ENCODE results near the gene GARIN3. TPM values are rescaled to one million over a fixed set of nuclear protein-coding genes. Genes with fewer than 3 reads are reported as not detected.
"Not testable (repeated sequence)": the region's sequence is repeated elsewhere in the genome, so short reads cannot be mapped to it uniquely, and the experiment has no call there.

Gene GARIN3
- polyA plus RNA-seq: not detected

- Mint-ChIP-seq H3K27me3 (peaks cover 1% of the 10 kb centered on the region), H3K36me3 (peaks cover 1% of the 10 kb centered on the region), H3K4me3 (peak within 1 kb of the TSS in 1 of 4 donors; percentile 12), H3K27ac (peak within 1 kb of the TSS in 1 of 3 donors; percentile 21), H3K4me1 (peaks cover 4 to 7% (median 6%) of the 10 kb centered on the region in 3 donors), H3K9me3 (no peaks in the 10 kb centered on the region)
Measured at GRCh38 chr5:157166214-157167213, at the start of gene GARIN3. TSS of gene GARIN3 (minus strand) at chr5:157166264. CDS start at chr5:157166168, 96 bp downstream.

- H3K27me3 Mint-ChIP-seq: peaks cover 18% of the 10 kb centered on the region
- H3K4me1 Mint-ChIP-seq: peaks cover 28 to 40% (median 34%) of the 10 kb centered on the region in 3 donors
- H3K4me3 Mint-ChIP-seq: peak overlapping the region in 3 of 4 donors; percentile 78 to 90 (median 87)
- H3K36me3 Mint-ChIP-seq: peaks cover 1% of the 10 kb centered on the region
- peak overlapping the region in 2 of 3 donors; percentile 1 to 73 for H3K27ac Mint-ChIP-seq
- no peaks in the 10 kb centered on the region for H3K9me3 Mint-ChIP-seq
Measured at GRCh38 chr5:157215514-157216167, 49.6 kb upstream of the GARIN3 start.

- Mint-ChIP-seq H3K36me3 (peaks cover 1% of the 10 kb centered on the region), H3K27ac (peak overlapping the region; percentile 1 to 85 (median 73)), H3K27me3 (peaks cover 18% of the 10 kb centered on the region), H3K9me3 (no peaks in the 10 kb centered on the region), H3K4me1 (peaks cover 28 to 39% (median 34%) of the 10 kb centered on the region in 3 donors), H3K4me3 (peak overlapping the region; percentile 42 to 90 (median 82))
Measured at GRCh38 chr5:157214861-157215513, 48.9 kb upstream of the GARIN3 start.

GRCh38 chr5:157214415-157214814 lies 48.4 kb upstream of the GARIN3 start:
- H3K9me3 Mint-ChIP-seq: no peaks in the 10 kb centered on the region
- no peak overlapping the region for H3K27ac Mint-ChIP-seq
- peaks cover 15% of the 10 kb centered on the region for H3K27me3 Mint-ChIP-seq
- peak overlapping the region in 2 of 4 donors; percentile 78 to 90 for H3K4me3 Mint-ChIP-seq
- peaks cover 1% of the 10 kb centered on the region for H3K36me3 Mint-ChIP-seq
- H3K4me1 Mint-ChIP-seq: peaks cover 28 to 36% (median 32%) of the 10 kb centered on the region in 3 donors

- no peak overlapping the region for H3K4me3 Mint-ChIP-seq
- H3K36me3 Mint-ChIP-seq: peaks cover 1% of the 10 kb centered on the region
- no peak overlapping the region for H3K27ac Mint-ChIP-seq
- peaks cover 15% of the 10 kb centered on the region for H3K27me3 Mint-ChIP-seq
- no peaks in the 10 kb centered on the region for H3K9me3 Mint-ChIP-seq
- peaks cover 28 to 36% (median 32%) of the 10 kb centered on the region in 3 donors for H3K4me1 Mint-ChIP-seq
Measured at GRCh38 chr5:157213527-157214243, 47.6 kb upstream of the GARIN3 start.

GRCh38 chr5:157212307-157212706 lies 46.2 kb upstream of the GARIN3 start:
- peaks cover 17% of the 10 kb centered on the region for H3K27me3 Mint-ChIP-seq
- peaks cover 27 to 33% (median 28%) of the 10 kb centered on the region in 3 donors for H3K4me1 Mint-ChIP-seq
- H3K4me3 Mint-ChIP-seq: no peak overlapping the region
- H3K9me3 Mint-ChIP-seq: no peaks in the 10 kb centered on the region
- peaks cover 1% of the 10 kb centered on the region for H3K36me3 Mint-ChIP-seq
- H3K27ac Mint-ChIP-seq: no peak overlapping the region

GRCh38 chr5:157210652-157211051 lies 44.6 kb upstream of the GARIN3 start:
- not testable (repeated sequence) for H3K27me3 Mint-ChIP-seq, H3K27ac Mint-ChIP-seq, H3K9me3 Mint-ChIP-seq, H3K4me3 Mint-ChIP-seq, H3K36me3 Mint-ChIP-seq
- peaks cover 13 to 18% (median 18%) of the 10 kb centered on the region in 3 donors for H3K4me1 Mint-ChIP-seq

GRCh38 chr5:157205708-157206107 lies 39.6 kb upstream of the GARIN3 start:
- H3K4me1 Mint-ChIP-seq: peaks cover 5 to 6% (median 6%) of the 10 kb centered on the region in 3 donors
- H3K4me3 Mint-ChIP-seq: peak overlapping the region in 1 of 4 donors; percentile 17
- H3K27me3 Mint-ChIP-seq: peaks cover 1% of the 10 kb centered on the region
- H3K36me3 Mint-ChIP-seq: no peaks in the 10 kb centered on the region
- no peak overlapping the region for H3K27ac Mint-ChIP-seq
- H3K9me3 Mint-ChIP-seq: peaks cover 0 to 7% (median 0%) of the 10 kb centered on the region in 3 donors

- Mint-ChIP-seq H3K36me3 (no peaks in the 10 kb centered on the region), H3K9me3 (peaks cover 0 to 7% (median 0%) of the 10 kb centered on the region in 3 donors), H3K4me1 (peaks cover 5 to 6% (median 6%) of the 10 kb centered on the region in 3 donors), H3K4me3 (peak overlapping the region in 1 of 4 donors; percentile 12), H3K27me3 (peaks cover 3% of the 10 kb centered on the region), H3K27ac (peak overlapping the region in 1 of 3 donors; percentile 45)
Measured at GRCh38 chr5:157204765-157205164, 38.7 kb upstream of the GARIN3 start.

GRCh38 chr5:157203417-157203816 lies 37.4 kb upstream of the GARIN3 start:
- H3K27me3 Mint-ChIP-seq: peaks cover 2% of the 10 kb centered on the region
- no peaks in the 10 kb centered on the region for H3K36me3 Mint-ChIP-seq
- H3K27ac Mint-ChIP-seq: peak overlapping the region in 1 of 3 donors; percentile 87
- H3K9me3 Mint-ChIP-seq: peaks cover 0 to 7% (median 0%) of the 10 kb centered on the region in 3 donors
- peaks cover 5 to 6% (median 6%) of the 10 kb centered on the region in 3 donors for H3K4me1 Mint-ChIP-seq
- no peak overlapping the region for H3K4me3 Mint-ChIP-seq

GRCh38 chr5:157201857-157202256 lies 35.8 kb upstream of the GARIN3 start:
- no peaks in the 10 kb centered on the region for H3K36me3 Mint-ChIP-seq
- H3K27me3 Mint-ChIP-seq: peaks cover 3% of the 10 kb centered on the region
- no peak overlapping the region for H3K4me3 Mint-ChIP-seq
- peak overlapping the region in 1 of 3 donors; percentile 67 for H3K27ac Mint-ChIP-seq
- peaks cover 0 to 7% (median 0%) of the 10 kb centered on the region in 3 donors for H3K9me3 Mint-ChIP-seq
- peaks cover 6 to 10% (median 6%) of the 10 kb centered on the region in 3 donors for H3K4me1 Mint-ChIP-seq

GRCh38 chr5:157198277-157198986 lies 32.4 kb upstream of the GARIN3 start:
- Mint-ChIP-seq H3K27ac (peak overlapping the region in 1 of 3 donors; percentile 43), H3K9me3 (no peaks in the 10 kb centered on the region), H3K4me1 (peaks cover 0 to 6% (median 0%) of the 10 kb centered on the region in 3 donors), H3K4me3 (no peak overlapping the region), H3K27me3 (peaks cover 5% of the 10 kb centered on the region), H3K36me3 (no peaks in the 10 kb centered on the region)

GRCh38 chr5:157197086-157197485 lies 31.0 kb upstream of the GARIN3 start:
- Mint-ChIP-seq H3K27ac (no peak overlapping the region), H3K9me3 (peaks cover 0 to 6% (median 0%) of the 10 kb centered on the region in 3 donors), H3K27me3 (peaks cover 5% of the 10 kb centered on the region), H3K4me1 (peaks cover 0 to 6% (median 0%) of the 10 kb centered on the region in 3 donors), H3K36me3 (no peaks in the 10 kb centered on the region), H3K4me3 (no peak overlapping the region)

Data from IgD-negative memory B cell (primary cell).